ENCODE data around the gene POLD2.

POLD2 gene

GRCh38 chr7:44065431-44066110 lies 57.8 kb downstream of the POLD2 start, which contains the start of gene PGAM2:
PGAM2 (minus strand) TSS chr7:44065567; CDS start chr7:44065529, 38 bp downstream.
- DNase-seq (ENCODE audit: low read depth in 2 of 2), result no peak

- DNase-seq (ENCODE audit: low read depth in 2 of 2), result no peak
Observed at GRCh38 chr7:44064791-44065430, 58.4 kb downstream of the POLD2 start.
